Endodermal cell (in vitro differentiated cells): ENCODE results near the gene APBA2. TPM values are rescaled to one million over a fixed set of nuclear protein-coding genes. Genes with fewer than 3 reads are reported as not detected.

Experiments
- DNase-seq: peaks from one replicate; pipeline ENCODE4 v3.0.0-alpha.2; 2017
- H3K27ac ChIP-seq: 2 replicates; pipeline ENCODE4 v1.5.1; 2013; ENCODE audit warnings: mild to moderate bottlenecking, low read depth, low read length, moderate library complexity
- H3K27me3 ChIP-seq: 2 replicates; pipeline ENCODE4 v1.6.1; 2013; ENCODE audit warnings: mild to moderate bottlenecking, low read length, moderate library complexity; ENCODE audit not compliant: insufficient read depth, control insufficient read depth, poor library complexity, severe bottlenecking
- H3K36me3 ChIP-seq: 2 replicates; pipeline ENCODE4 v1.7.0; 2013; ENCODE audit warnings: mild to moderate bottlenecking, low read length, moderate library complexity; ENCODE audit not compliant: control insufficient read depth, insufficient read depth
- H3K4me1 ChIP-seq: one replicate; pipeline ENCODE4 v1.7.0; 2013; ENCODE audit warnings: low read length; ENCODE audit not compliant: control insufficient read depth, insufficient read depth
- H3K4me3 ChIP-seq: 2 replicates; pipeline ENCODE4 v1.5.1; 2013; ENCODE audit warnings: mild to moderate bottlenecking, low read length, moderate library complexity
- H3K9ac ChIP-seq: 2 replicates; pipeline ENCODE4 v1.6.1; 2013; ENCODE audit warnings: mild to moderate bottlenecking, low read length, moderate library complexity; ENCODE audit not compliant: poor library complexity, severe bottlenecking; ENCODE audit errors: extremely low read depth
- H3K9me3 ChIP-seq: 2 replicates; pipeline ENCODE4 v1.6.1; 2013; ENCODE audit warnings: mild to moderate bottlenecking, low read length, moderate library complexity; ENCODE audit not compliant: control insufficient read depth
- H3K27ac Mint-ChIP-seq: 2 replicates; pipeline ENCODE4 v1.8.0; 2020; ENCODE audit warnings: mixed read lengths
- H3K27me3 Mint-ChIP-seq: 2 replicates; pipeline ENCODE4 v1.8.0; 2021; ENCODE audit warnings: mild to moderate bottlenecking, mixed read lengths; ENCODE audit not compliant: insufficient read depth
- H3K36me3 Mint-ChIP-seq: 2 replicates; pipeline ENCODE4 v1.8.0; 2020; ENCODE audit warnings: low read depth, mixed read lengths
- H3K4me1 Mint-ChIP-seq: 2 replicates; pipeline ENCODE4 v1.8.0; 2020; ENCODE audit warnings: mixed read lengths
- H3K4me3 Mint-ChIP-seq: 2 replicates; pipeline ENCODE4 v1.8.0; 2020; ENCODE audit warnings: mild to moderate bottlenecking, moderate library complexity, mixed read lengths
- H3K9me3 Mint-ChIP-seq: 2 replicates; pipeline ENCODE4 v1.8.0; 2020; ENCODE audit warnings: mild to moderate bottlenecking, mixed read lengths
- WGBS, 2 experiments: methylation state at CpG; one replicate each; pipeline versions ENCODE4 v1.1.5 to v1.1.7; 2013; ENCODE audit warnings: missing lambda C conversion rate in 2 of 2, mixed read lengths in 1 of 2; ENCODE audit not compliant: insufficient coverage in 1 of 2, insufficient read length in 1 of 2; 5-methylcytosine and 5-hydroxymethylcytosine counted together
- total RNA-seq, 2 donors: library from RNA; stranded (reverse); fragmentation: NEBNext Ultra II Directional in 1 of 2; extraction: Animal tissue kit (Norgen Biotek cat#: 25700) in 1 of 2; gene quantifications; 2 replicates in 1 of 2; 3 replicates in 1 of 2; pipeline ENCODE4 v1.2.1, GENCODE V29; 2021
- TF ChIP-seq, protein P1 (sequence below): fragments of 200-600 bp; sonication (generic); conservative IDR thresholded peaks from 2 replicates; pipeline ENCODE4 v1.5.0; 2021; ENCODE audit warnings: antibody characterized with exemption, mild to moderate bottlenecking

Gene APBA2
- total RNA-seq, 2 donors from 2014 or later = 27.1 to 27.3 TPM

DNA sequence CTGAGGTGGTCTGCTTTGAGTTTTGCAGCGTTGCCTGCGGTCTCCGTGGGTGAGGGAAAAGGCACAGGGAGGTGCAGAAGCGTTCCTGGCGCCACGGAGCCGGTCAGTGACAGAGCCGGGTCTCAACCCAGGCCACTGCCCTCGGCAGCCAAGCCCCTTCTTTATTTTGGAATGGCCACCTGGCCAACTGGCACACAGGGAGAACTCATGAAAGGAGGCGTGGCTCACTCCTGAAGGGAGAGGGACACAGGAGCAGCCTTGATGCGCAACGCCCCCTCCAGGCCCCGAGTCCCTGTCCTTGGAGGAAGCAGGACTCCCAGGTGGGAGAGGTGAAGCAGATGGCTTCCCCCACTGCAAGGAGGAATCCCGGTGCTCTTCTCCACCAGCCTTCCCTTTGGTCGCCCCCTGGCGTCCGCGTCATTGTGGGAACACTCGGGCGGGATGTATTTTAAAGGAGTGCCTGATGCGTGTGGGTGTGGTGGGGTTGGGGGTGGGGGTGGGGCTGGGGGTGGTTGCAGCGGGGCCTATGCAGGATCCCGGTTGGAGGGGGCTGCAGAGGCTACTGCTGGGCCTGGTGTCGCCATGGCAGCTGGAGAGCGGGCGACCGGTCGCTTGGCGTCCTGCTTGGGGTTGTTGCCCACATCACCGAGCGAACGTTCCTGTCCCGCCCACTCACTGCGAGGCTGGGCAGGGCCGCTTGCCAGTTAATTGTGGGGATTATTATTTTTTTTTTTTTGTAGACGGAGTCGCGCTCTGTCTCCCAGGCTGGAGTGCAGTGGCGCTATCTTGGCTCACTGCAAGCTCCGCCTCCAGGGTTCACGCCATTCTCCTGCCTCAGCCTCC is 32.6 kb downstream of the APBA2 start:
- 78 to 80% methylated on average over 17 to 32 of the region's 41 CpGs for WGBS, 2 experiments
- Histone ChIP-seq H3K4me3 (no peak overlapping the region), H3K27me3 (no peaks in the 10 kb centered on the region), H3K27ac (no peak overlapping the region), H3K4me1 (no peaks in the 10 kb centered on the region), H3K36me3 (no peaks in the 10 kb centered on the region), H3K9me3 (no peaks in the 10 kb centered on the region), H3K9ac (no peak overlapping the region)
- peaks cover 6% of the 10 kb centered on the region for H3K4me1 Mint-ChIP-seq
- peaks cover 9% of the 10 kb centered on the region for H3K36me3 Mint-ChIP-seq
- H3K27me3 Mint-ChIP-seq = no peaks in the 10 kb centered on the region
- peak overlapping the region; percentile 68 for H3K4me3 Mint-ChIP-seq
- peak; percentile 98 for DNase-seq
- TF ChIP-seq, protein P1, sequence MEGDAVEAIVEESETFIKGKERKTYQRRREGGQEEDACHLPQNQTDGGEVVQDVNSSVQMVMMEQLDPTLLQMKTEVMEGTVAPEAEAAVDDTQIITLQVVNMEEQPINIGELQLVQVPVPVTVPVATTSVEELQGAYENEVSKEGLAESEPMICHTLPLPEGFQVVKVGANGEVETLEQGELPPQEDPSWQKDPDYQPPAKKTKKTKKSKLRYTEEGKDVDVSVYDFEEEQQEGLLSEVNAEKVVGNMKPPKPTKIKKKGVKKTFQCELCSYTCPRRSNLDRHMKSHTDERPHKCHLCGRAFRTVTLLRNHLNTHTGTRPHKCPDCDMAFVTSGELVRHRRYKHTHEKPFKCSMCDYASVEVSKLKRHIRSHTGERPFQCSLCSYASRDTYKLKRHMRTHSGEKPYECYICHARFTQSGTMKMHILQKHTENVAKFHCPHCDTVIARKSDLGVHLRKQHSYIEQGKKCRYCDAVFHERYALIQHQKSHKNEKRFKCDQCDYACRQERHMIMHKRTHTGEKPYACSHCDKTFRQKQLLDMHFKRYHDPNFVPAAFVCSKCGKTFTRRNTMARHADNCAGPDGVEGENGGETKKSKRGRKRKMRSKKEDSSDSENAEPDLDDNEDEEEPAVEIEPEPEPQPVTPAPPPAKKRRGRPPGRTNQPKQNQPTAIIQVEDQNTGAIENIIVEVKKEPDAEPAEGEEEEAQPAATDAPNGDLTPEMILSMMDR = peak; percentile 76
- H3K9me3 Mint-ChIP-seq = no peaks in the 10 kb centered on the region
- peak overlapping the region; percentile 80 for H3K27ac Mint-ChIP-seq

DNA sequence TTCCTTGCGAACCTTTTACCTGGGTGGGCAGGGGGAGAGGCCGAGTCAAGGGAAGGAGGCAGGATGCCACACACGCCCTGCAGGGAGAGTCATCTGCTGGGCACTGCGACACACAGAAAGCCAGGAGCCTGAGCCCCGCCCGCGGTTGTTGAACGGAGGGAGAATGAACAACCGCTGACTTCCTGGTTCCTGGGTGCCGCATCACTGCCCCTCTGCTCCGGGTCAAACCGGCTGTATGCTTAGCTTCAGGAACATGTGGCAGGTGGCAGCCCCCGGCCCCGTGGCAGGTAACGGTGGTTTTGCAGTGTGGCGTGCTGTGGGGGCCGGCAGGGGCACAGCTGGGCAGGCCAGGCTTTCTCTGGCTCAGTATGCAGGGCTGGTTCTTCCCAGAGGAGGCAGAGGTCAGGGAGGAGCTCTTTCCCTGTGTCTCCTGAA is 33.4 kb downstream of the APBA2 start:
- peaks cover 17% of the 10 kb centered on the region for H3K36me3 Mint-ChIP-seq
- H3K4me3 ChIP-seq = no peak overlapping the region
- H3K4me1 Mint-ChIP-seq = peaks cover 6% of the 10 kb centered on the region
- no peaks in the 10 kb centered on the region for H3K9me3 ChIP-seq
- H3K27me3 ChIP-seq = no peaks in the 10 kb centered on the region
- no peaks in the 10 kb centered on the region for H3K4me1 ChIP-seq
- no peaks in the 10 kb centered on the region for H3K9me3 Mint-ChIP-seq
- WGBS, 2 experiments = 96 to 100% methylated on average over 3 to 17 of the region's 17 CpGs
- H3K9ac ChIP-seq = no peak overlapping the region
- DNase-seq = peak; percentile 58
- H3K27ac Mint-ChIP-seq = peak overlapping the region; percentile 55
- TF ChIP-seq, protein P1 = no peak
- H3K27me3 Mint-ChIP-seq = no peaks in the 10 kb centered on the region
- no peak overlapping the region for H3K27ac ChIP-seq
- no peaks in the 10 kb centered on the region for H3K36me3 ChIP-seq
- peak overlapping the region; percentile 68 for H3K4me3 Mint-ChIP-seq

DNA sequence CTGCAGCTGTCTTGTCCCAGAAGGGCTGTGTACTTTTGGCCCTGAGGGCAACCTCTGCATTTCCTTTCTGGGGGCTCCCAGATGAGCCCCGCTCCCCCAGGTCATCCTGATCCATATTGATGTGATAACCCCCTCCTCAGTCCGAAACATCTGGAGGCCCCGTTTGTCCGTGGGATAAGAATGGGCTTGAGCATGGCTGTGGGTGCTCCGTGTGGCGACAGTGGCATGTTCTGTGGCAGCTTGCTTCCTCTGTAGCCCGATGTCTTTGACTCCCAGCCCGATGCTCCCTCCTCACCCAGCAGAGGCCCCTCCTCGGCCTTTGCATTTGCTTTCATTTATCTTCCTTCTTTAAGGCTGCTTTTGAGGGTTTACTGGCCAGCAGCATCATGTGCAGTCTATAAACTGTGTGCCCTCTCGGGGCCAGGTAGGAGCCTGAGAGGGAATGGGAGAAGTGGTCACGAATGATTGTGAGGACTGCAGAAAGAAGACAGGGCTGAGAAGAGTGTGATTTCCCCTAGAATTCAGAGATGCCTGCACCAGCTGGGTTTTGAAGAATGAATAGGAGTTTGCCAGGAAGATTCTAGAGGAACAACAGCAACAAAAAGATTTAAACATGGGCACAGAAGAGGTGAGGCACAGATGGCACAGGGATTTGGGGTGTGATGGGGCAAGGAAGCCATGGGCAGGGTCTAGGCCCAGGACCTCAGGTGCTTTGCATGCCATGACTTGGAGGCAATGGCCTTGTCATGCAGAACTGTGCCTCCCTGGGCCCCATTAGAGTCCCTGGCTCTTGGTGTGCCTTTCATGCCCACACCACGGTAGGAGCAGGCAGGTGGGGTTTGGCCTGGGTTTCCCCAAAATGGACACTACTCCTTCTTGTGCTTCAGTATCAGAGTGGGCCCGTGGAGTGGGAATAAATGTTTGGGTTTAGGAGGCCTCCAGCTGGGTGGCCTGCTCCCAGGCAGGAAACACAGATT is 34.2 kb downstream of the APBA2 start:
- Mint-ChIP-seq H3K27me3 (no peaks in the 10 kb centered on the region), H3K4me1 (peaks cover 6% of the 10 kb centered on the region), H3K4me3 (peak overlapping the region; percentile 68), H3K9me3 (no peaks in the 10 kb centered on the region), H3K36me3 (peaks cover 18% of the 10 kb centered on the region), H3K27ac (no peak overlapping the region)
- Histone ChIP-seq H3K36me3 (no peaks in the 10 kb centered on the region), H3K4me3 (no peak overlapping the region), H3K9ac (no peak overlapping the region), H3K27ac (no peak overlapping the region), H3K4me1 (no peaks in the 10 kb centered on the region), H3K9me3 (no peaks in the 10 kb centered on the region), H3K27me3 (no peaks in the 10 kb centered on the region)
- 89 to 90% methylated on average over 11 to 13 of the region's 13 CpGs for WGBS, 2 experiments
- TF ChIP-seq, protein P1 = no peak
- DNase-seq = peak; percentile 39
